ENCODE results near the gene RFC5.
A peak's percentile ranks its signal among the peaks of the same experiment; 100 is the strongest.

RFC5 gene

DNA sequence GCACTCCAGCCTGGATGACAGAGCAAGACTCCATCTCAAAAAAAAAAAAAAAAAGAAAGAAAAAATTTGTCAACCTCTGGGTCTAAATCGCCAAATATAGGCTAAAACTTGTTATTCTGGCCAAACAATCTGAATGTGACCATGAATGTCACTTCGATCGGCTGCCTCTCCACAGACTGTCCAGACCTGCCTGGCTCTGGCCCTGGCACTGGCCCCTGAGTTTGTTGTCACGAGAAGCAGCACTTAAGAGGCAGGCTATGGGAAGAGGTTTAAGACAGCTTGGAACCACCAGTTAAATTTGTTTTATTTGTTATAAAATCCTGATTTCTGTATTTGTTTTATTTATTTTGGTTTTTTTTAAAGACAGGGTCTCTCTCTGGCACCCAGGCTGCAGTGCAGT, 29.9 kb downstream of the RFC5 start:
- peaks cover 67% of the 10 kb centered on the region for H3K36me3 Mint-ChIP-seq (ENCODE audit: low read depth)
- H3K4me3 Mint-ChIP-seq = no peak overlapping the region
- no peaks in the 10 kb centered on the region for H3K9me3 Mint-ChIP-seq
- H3K27me3 Mint-ChIP-seq (ENCODE audit: low read depth) = no peaks in the 10 kb centered on the region
- H3K27ac Mint-ChIP-seq = no peak overlapping the region
- no peaks in the 10 kb centered on the region for H3K4me1 Mint-ChIP-seq
- TF ChIP-seq, protein P1, sequence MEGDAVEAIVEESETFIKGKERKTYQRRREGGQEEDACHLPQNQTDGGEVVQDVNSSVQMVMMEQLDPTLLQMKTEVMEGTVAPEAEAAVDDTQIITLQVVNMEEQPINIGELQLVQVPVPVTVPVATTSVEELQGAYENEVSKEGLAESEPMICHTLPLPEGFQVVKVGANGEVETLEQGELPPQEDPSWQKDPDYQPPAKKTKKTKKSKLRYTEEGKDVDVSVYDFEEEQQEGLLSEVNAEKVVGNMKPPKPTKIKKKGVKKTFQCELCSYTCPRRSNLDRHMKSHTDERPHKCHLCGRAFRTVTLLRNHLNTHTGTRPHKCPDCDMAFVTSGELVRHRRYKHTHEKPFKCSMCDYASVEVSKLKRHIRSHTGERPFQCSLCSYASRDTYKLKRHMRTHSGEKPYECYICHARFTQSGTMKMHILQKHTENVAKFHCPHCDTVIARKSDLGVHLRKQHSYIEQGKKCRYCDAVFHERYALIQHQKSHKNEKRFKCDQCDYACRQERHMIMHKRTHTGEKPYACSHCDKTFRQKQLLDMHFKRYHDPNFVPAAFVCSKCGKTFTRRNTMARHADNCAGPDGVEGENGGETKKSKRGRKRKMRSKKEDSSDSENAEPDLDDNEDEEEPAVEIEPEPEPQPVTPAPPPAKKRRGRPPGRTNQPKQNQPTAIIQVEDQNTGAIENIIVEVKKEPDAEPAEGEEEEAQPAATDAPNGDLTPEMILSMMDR (IDR thresholded peaks at IDR 0.05; ENCODE audit: unreplicated experiment in 3 of 3) = no peak

DNA sequence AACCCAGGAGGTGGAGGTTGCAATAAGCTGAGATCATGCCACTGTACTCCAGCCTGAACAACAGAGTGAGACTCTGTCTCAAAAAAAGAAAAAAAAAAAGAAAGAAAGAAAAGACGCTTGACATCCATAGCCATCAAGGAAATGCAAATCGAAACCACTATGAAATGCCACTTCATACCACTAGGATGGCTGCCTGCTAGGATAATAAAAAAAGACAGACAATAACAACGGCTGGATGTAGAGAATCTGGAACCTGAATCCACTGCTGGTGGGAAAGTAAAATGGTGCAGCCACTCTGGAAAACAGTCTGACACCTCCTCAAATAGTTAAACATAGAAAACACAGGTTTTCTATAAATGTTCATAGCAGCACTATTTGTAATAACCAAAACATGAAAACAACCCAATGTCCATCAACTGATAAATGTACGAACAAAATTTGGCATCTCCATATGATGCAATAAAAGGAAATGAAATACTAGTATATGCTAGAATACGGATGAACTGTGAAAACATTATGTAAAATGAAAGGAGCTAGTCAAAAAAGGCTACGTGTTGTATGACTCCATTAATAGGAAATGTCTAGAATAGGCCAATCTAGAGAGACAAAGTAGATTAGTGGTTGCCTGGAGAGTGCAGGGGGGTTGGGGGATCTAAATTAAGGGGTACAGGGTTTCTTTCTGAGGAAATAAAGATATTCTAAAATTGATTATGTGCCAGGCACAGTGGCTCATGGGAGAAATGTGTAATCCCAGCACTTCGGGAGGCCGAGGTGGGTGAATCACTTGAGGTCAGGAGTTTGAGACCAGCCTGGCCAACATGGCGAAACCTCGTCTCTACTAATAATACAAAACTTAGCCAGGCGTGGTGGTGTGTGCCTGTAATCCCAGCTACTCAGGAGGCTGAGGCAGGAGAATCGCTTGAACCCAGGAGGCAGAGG, 34.7 kb downstream of the RFC5 start:
- Mint-ChIP-seq H3K4me1 (peaks cover 14% of the 10 kb centered on the region), H3K27ac (no peak overlapping the region), H3K4me3 (no peak overlapping the region), H3K27me3 (ENCODE audit: low read depth) (no peaks in the 10 kb centered on the region), H3K36me3 (ENCODE audit: low read depth) (peaks cover 51% of the 10 kb centered on the region), H3K9me3 (no peaks in the 10 kb centered on the region)
- TF ChIP-seq, protein P1 (IDR thresholded peaks at IDR 0.05; ENCODE audit: unreplicated experiment in 3 of 3) = no peak

DNA sequence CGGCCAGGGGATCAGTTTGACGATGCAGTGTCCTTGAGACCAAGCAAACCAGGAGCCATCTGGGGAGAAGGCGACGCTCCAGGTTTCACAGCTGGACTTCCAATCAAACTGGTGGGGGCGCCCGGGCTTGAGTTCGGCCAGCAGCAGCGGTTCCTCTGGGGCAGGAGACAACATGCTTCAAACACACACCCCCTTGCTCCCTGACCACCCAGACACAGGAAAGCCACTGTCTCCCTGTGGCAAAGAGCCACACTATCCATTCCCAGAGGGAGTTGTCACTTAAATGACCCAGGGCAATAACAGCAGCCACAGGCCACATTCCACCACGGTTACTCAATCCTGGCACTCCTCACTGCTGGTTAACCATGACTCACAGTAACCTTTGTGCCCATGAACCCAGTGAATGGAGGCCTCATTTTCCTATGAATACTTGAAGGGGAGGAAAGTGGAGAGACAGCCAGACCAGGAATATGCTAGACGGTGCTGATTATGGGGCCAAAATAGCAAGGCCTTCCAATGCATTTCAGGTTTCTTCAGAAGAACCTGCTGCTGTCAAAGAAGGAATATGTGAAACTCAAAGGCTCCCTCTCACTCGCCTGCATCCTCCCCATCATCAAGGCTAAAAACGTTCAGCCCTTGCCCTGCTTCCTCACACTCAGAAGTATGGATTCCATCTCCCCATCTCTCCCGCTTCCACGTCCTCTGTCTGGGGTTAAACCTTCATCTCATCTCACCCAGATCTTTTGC, 36.0 kb downstream of the RFC5 start:
- no peak overlapping the region for H3K4me3 Mint-ChIP-seq
- H3K36me3 Mint-ChIP-seq (ENCODE audit: low read depth) = peaks cover 43% of the 10 kb centered on the region
- peaks cover 15% of the 10 kb centered on the region for H3K4me1 Mint-ChIP-seq
- TF ChIP-seq, protein P1 (IDR thresholded peaks at IDR 0.05; ENCODE audit: unreplicated experiment in 3 of 3) = no peak
- no peaks in the 10 kb centered on the region for H3K9me3 Mint-ChIP-seq
- H3K27me3 Mint-ChIP-seq (ENCODE audit: low read depth) = no peaks in the 10 kb centered on the region
- H3K27ac Mint-ChIP-seq = peak overlapping the region; percentile 15 to 69 (median 28)

DNA sequence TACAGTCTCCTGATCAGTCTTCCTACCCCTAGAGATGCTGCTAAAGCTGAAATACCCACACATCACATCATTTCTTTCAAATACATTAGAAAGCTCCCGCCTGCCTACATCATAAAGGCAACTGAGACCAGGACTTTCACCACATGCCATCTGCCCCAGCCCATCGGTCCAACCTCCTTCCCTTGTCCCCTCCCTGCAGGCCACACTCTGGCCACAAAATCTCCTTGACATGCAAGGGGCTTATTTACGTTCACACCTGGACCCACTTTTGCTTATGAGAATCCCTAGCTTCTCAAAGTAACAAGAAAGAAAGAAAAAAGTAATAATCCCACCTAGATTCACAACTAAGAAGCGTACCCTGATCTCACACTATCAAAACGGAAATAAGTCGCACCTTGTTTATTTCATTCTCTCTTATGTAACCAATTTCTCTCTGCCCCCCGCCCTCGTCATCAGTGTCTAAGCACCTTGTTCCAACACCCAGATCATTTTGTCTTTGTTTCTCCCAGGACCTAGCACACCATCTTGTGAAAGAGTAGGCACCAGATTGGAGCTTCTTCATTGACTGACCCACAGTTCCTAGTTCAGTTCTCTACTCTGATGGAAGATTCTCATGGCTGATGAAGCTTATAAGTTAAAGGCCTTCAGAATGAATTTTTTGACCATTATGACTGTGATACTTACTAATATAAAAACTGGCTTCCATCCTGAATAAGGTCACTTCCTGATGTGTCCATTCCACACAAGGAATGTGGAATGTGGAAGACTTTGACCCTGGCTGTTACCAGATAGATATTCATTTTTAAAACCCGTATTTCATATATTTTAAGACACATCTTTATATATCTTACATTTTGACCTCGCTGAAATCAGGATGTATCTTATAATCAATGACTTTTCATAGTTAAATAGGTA, 36.8 kb downstream of the RFC5 start:
- H3K27me3 Mint-ChIP-seq (ENCODE audit: low read depth) = no peaks in the 10 kb centered on the region
- peak overlapping the region; percentile 1 to 26 (median 6) for H3K27ac Mint-ChIP-seq
- peaks cover 43% of the 10 kb centered on the region for H3K36me3 Mint-ChIP-seq (ENCODE audit: low read depth)
- no peak overlapping the region for H3K4me3 Mint-ChIP-seq
- peaks cover 15% of the 10 kb centered on the region for H3K4me1 Mint-ChIP-seq
- TF ChIP-seq, protein P1 (IDR thresholded peaks at IDR 0.05; ENCODE audit: unreplicated experiment in 3 of 3) = no peak
- H3K9me3 Mint-ChIP-seq = no peaks in the 10 kb centered on the region

DNA sequence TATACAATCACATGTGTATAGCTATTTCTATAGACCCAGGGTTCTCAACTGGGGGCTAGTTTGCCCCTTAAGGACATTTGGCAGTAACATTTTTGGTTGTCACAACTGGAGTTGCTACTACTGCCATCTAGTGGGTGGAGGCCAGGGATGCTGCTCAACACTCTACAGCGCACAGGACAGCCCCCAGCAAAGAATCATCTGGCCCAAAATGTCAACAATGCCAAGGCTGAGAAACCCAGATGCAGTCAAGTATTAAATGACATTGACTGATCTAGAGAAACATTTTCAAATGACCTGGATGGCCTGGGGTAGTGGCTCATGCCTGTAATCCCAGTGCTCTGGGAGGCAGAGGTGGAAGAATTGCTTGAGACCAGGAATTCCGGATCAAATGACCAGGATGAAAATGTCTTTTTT, 38.6 kb downstream of the RFC5 start:
- Mint-ChIP-seq H3K27ac (no peak overlapping the region), H3K36me3 (ENCODE audit: low read depth) (peaks cover 31% of the 10 kb centered on the region), H3K4me3 (peak overlapping the region in 2 of 3 experiments; percentile 35 to 45), H3K9me3 (no peaks in the 10 kb centered on the region), H3K4me1 (peaks cover 29% of the 10 kb centered on the region), H3K27me3 (ENCODE audit: low read depth) (no peaks in the 10 kb centered on the region)
- TF ChIP-seq, protein P1 (IDR thresholded peaks at IDR 0.05; ENCODE audit: unreplicated experiment in 3 of 3) = peak; percentile 35 to 48 (median 37)

Measured in nephron (organoid).